Ishikawa (cell line): ENCODE measurements around the gene GGCT.

Experiments
- CEBPB ChIP-seq: IDR thresholded peaks from 2 replicates; pipeline ENCODE4 v1.6.1; 2012
- EP300 ChIP-seq: IDR thresholded peaks from 2 replicates; pipeline ENCODE4 v1.6.1; 2012; ENCODE audit warnings: borderline replicate concordance
- RAD21 ChIP-seq: IDR thresholded peaks from 2 replicates; pipeline ENCODE4 v1.6.1; 2012; ENCODE audit warnings: low read depth
- TAF1 ChIP-seq: IDR thresholded peaks from 2 replicates; pipeline ENCODE4 v1.6.1; 2012; ENCODE audit warnings: low read depth, mild to moderate bottlenecking
- TEAD4 ChIP-seq: IDR thresholded peaks from 2 replicates; pipeline ENCODE4 v1.6.1; 2012
- YY1 ChIP-seq: IDR thresholded peaks from 2 replicates; pipeline ENCODE4 v1.6.1; 2012; ENCODE audit warnings: low read depth
- TF ChIP-seq, protein P1 (sequence below): IDR thresholded peaks from 2 replicates; pipeline ENCODE4 v1.6.1; 2012
- TF ChIP-seq, protein P2 (sequence below): IDR thresholded peaks from 2 replicates; pipeline ENCODE4 v1.6.1; 2012

DNA sequence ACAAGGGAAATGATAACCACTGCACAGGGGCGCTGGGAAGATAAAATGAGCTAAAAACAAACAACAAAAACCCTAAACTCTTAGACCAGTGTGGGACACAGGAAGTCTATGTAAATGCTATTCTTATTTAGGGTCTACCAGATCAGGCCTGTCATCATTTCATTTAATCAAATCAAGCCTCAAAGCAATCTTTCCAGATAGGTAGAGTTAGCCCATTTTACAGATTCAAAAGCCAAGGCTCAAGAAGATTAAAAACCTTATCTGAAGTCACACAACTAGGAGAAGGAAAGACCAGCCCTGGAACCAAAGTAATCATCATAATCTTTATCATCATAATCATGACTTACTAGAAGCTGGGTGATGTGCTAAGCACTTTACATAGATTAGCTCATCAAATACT, 30.7 kb downstream of the GGCT start:
- TF ChIP-seq EP300 (no peak), CEBPB (no peak), YY1 (no peak), RAD21 (no peak), TEAD4 (no peak), TAF1 (no peak)
- TF ChIP-seq, protein P1, sequence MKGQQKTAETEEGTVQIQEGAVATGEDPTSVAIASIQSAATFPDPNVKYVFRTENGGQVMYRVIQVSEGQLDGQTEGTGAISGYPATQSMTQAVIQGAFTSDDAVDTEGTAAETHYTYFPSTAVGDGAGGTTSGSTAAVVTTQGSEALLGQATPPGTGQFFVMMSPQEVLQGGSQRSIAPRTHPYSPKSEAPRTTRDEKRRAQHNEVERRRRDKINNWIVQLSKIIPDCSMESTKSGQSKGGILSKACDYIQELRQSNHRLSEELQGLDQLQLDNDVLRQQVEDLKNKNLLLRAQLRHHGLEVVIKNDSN, result no peak
- TF ChIP-seq, protein P2, sequence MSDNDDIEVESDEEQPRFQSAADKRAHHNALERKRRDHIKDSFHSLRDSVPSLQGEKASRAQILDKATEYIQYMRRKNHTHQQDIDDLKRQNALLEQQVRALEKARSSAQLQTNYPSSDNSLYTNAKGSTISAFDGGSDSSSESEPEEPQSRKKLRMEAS, result no peak
